MM.1S (cell line): Measurements from ENCODE around the gene TMEM169.

Experiments
- EZH2 ChIP-seq: fragments of 300-600 bp; sonication (generic); optimal IDR thresholded peaks from 2 replicates; pipeline ENCODE3; 2017; ENCODE audit warnings: low read depth, mild to moderate bottlenecking, antibody characterized with exemption, low read length, mixed read lengths
- EZH2phosphoT487 ChIP-seq: fragments of 300-600 bp; sonication (generic); IDR thresholded peaks from 2 replicates; pipeline ENCODE4 v1.6.1; 2018; ENCODE audit warnings: antibody characterized with exemption, low read length
- TF ChIP-seq, protein P1 (sequence below): fragments of 300-600 bp; sonication (generic); IDR thresholded peaks from 2 replicates; pipeline ENCODE4 v1.5.1; 2016; ENCODE audit warnings: antibody characterized with exemption, low read length, mixed read lengths

DNA sequence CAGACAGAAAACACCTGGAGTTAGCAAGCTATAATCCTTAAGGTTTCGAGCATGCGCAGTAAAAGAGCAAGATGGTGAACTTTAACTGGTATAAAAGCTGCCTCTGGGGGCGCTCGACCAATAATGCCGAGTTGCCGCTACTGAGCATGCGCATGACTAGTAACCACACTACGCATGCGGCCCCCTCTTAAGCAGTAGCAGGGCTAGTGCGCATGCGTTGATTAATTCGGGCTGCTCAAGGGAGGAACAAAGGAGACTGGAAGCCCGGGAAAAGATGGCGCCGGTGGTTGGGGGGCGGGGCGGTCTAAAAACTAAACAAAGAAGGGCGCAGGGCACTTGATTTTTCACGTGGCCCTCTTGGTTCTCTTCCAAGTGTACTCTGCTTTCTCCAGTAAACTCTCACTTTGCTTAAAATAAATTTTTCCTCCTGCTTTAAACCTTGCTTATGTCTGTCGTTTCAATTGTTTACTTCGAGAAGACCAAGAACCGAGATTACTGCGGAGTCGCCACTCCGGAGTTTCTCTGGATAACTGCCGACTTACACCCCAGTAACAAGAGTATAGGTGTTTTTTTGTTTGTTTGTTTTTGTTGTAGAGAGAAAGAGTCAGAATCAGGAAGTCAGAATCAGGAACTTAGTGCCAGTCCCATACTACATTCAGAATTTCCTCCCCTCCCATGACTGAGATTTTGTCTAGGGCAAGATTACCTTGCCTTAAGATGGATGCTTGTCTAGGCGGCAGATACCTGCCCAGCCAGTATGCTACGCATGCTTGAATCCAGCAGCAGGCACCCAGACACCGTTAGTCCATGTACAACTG lies 33.2 kb downstream of the TMEM169 start:
- TF ChIP-seq, protein P1, sequence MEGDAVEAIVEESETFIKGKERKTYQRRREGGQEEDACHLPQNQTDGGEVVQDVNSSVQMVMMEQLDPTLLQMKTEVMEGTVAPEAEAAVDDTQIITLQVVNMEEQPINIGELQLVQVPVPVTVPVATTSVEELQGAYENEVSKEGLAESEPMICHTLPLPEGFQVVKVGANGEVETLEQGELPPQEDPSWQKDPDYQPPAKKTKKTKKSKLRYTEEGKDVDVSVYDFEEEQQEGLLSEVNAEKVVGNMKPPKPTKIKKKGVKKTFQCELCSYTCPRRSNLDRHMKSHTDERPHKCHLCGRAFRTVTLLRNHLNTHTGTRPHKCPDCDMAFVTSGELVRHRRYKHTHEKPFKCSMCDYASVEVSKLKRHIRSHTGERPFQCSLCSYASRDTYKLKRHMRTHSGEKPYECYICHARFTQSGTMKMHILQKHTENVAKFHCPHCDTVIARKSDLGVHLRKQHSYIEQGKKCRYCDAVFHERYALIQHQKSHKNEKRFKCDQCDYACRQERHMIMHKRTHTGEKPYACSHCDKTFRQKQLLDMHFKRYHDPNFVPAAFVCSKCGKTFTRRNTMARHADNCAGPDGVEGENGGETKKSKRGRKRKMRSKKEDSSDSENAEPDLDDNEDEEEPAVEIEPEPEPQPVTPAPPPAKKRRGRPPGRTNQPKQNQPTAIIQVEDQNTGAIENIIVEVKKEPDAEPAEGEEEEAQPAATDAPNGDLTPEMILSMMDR = peak; percentile 83
- TF ChIP-seq EZH2 (no peak), EZH2phosphoT487 (no peak)
